Upper lobe of left lung (tissue), 4 donors: ENCODE data around the gene CDHR2.

ENCODE experiments used
- CTCF ChIP-seq, 6 experiments: fragments of 450-650 bp in 4 of 6; fragments of 200-600 bp in 2 of 6; sonication (generic) in 2 of 6; IDR thresholded peaks; one replicate each; pipeline ENCODE4 v1.5.1; 2016 to 2019; ENCODE audit warnings: antibody characterized with exemption in 6 of 6
- POLR2AphosphoS5 ChIP-seq, 2 donors: sonication (generic); formaldehyde crosslinking; IDR thresholded peaks; one replicate each; pipeline ENCODE4 v1.5.1; 2017; ENCODE audit warnings: antibody characterized with exemption in 2 of 2

- no peak for TF ChIP-seq CTCF (IDR thresholded peaks at IDR 0.05)
- TF ChIP-seq POLR2AphosphoS5 (IDR thresholded peaks at IDR 0.05) = no peak
Observed at GRCh38 chr5:176538230-176538988, 10.7 kb upstream of the CDHR2 start.
